ENCODE data around the gene MS4A10. TPM values are rescaled to one million over a fixed set of nuclear protein-coding genes. Genes with fewer than 3 reads are reported as not detected.

MS4A10 gene
- total RNA-seq, 2 experiments from 2014 or later = not detected

GRCh38 chr11:60744114-60744513 lies 41.0 kb upstream of the MS4A10 start:
- CTCF ChIA-PET = interaction anchor here (1.1 kb wide), 1 partner anchor 381 kb away, joined by 4 read pairs; no protein-coding TSS in a partner anchor
- intact Hi-C loops (cut with micrococcal nuclease) = no loop called here
- no peaks in the 10 kb centered on the region for H3K4me1 Mint-ChIP-seq (ENCODE audit: low read depth)
- POLR2A ChIA-PET = no interaction called here
- no peak overlapping the region for H3K4me3 Mint-ChIP-seq
- ATAC-seq (no peak), DNase-seq (no peak)
- H3K36me3 Mint-ChIP-seq (ENCODE audit: low read depth) = no peaks in the 10 kb centered on the region
- no peak overlapping the region for H3K27ac Mint-ChIP-seq
- peaks cover 6% of the 10 kb centered on the region for H3K27me3 Mint-ChIP-seq
- no peak for TF ChIP-seq CTCF (IDR thresholded peaks at IDR 0.05)
- peaks cover 3% of the 10 kb centered on the region for H3K9me3 Mint-ChIP-seq

- H3K27ac Mint-ChIP-seq = no peak overlapping the region
- peaks cover 9% of the 10 kb centered on the region for H3K27me3 Mint-ChIP-seq
- H3K4me1 Mint-ChIP-seq (ENCODE audit: low read depth) = no peaks in the 10 kb centered on the region
- DNase-seq (no peak), ATAC-seq (no peak)
- ChIA-PET CTCF (no interaction called here), POLR2A (no interaction called here)
- TF ChIP-seq CTCF (IDR thresholded peaks at IDR 0.05) = no peak
- H3K36me3 Mint-ChIP-seq (ENCODE audit: low read depth) = no peaks in the 10 kb centered on the region
- intact Hi-C loops (cut with micrococcal nuclease) = no loop called here
- no peak overlapping the region for H3K4me3 Mint-ChIP-seq
- H3K9me3 Mint-ChIP-seq = peaks cover 3% of the 10 kb centered on the region
Observed at GRCh38 chr11:60747359-60747873, 37.7 kb upstream of the MS4A10 start.

- no peak for TF ChIP-seq CTCF (IDR thresholded peaks at IDR 0.05)
- Mint-ChIP-seq H3K9me3 (peaks cover 3% of the 10 kb centered on the region), H3K27ac (no peak overlapping the region), H3K4me1 (ENCODE audit: low read depth) (no peaks in the 10 kb centered on the region), H3K4me3 (no peak overlapping the region), H3K27me3 (peaks cover 9% of the 10 kb centered on the region), H3K36me3 (ENCODE audit: low read depth) (no peaks in the 10 kb centered on the region)
- ChIA-PET CTCF (interaction anchor here (1.1 kb wide), 1 partner anchor 27 kb away, joined by 3 read pairs; no protein-coding TSS in a partner anchor), POLR2A (no interaction called here)
- no peak for ATAC-seq
- intact Hi-C loops (cut with micrococcal nuclease) = no loop called here
- no peak for DNase-seq
Observed at GRCh38 chr11:60748225-60748624, 36.9 kb upstream of the MS4A10 start.

- H3K27ac Mint-ChIP-seq = no peak overlapping the region
- no peak overlapping the region for H3K4me3 Mint-ChIP-seq
- no peak for ATAC-seq
- DNase-seq = no peak
- H3K27me3 Mint-ChIP-seq = peaks cover 6% of the 10 kb centered on the region
- TF ChIP-seq CTCF (IDR thresholded peaks at IDR 0.05) = no peak
- no peaks in the 10 kb centered on the region for H3K4me1 Mint-ChIP-seq (ENCODE audit: low read depth)
- CTCF ChIA-PET = interaction anchor here (1.1 kb wide), 1 partner anchor 26 kb away, joined by 3 read pairs; no protein-coding TSS in a partner anchor
- no peaks in the 10 kb centered on the region for H3K36me3 Mint-ChIP-seq (ENCODE audit: low read depth)
- POLR2A ChIA-PET = no interaction called here
- peaks cover 3% of the 10 kb centered on the region for H3K9me3 Mint-ChIP-seq
- intact Hi-C loops (cut with micrococcal nuclease) = no loop called here
Observed at GRCh38 chr11:60748821-60749220, 36.3 kb upstream of the MS4A10 start.

- Mint-ChIP-seq H3K36me3 (ENCODE audit: low read depth) (no peaks in the 10 kb centered on the region), H3K4me3 (no peak overlapping the region), H3K9me3 (peaks cover 3% of the 10 kb centered on the region), H3K27me3 (peaks cover 4% of the 10 kb centered on the region), H3K4me1 (ENCODE audit: low read depth) (no peaks in the 10 kb centered on the region), H3K27ac (no peak overlapping the region)
- ChIA-PET CTCF (no interaction called here), POLR2A (no interaction called here)
- intact Hi-C loops (cut with micrococcal nuclease) = no loop called here
- DNase-seq = no peak
- no peak for TF ChIP-seq CTCF (IDR thresholded peaks at IDR 0.05)
- no peak for ATAC-seq
Observed at GRCh38 chr11:60750911-60751310, 34.2 kb upstream of the MS4A10 start.

Measured in activated CD8-positive, alpha-beta T cell treated with anti-CD3 and anti-CD28 coated beads for 36 hours (primary cell).